Duodenal mucosa (tissue), 2 donors: Measurements from ENCODE around the gene DNAH14.

Experiments used
- H3K27ac ChIP-seq: one replicate; pipeline ENCODE4 v1.7.0; 2013; ENCODE audit warnings: low read depth, low read length
- H3K27me3 ChIP-seq, 2 donors: one replicate each; pipeline ENCODE4 v1.7.0; 2013; ENCODE audit warnings: low read length in 2 of 2, control low read depth in 1 of 2; ENCODE audit not compliant: insufficient read depth in 2 of 2, control insufficient read depth in 1 of 2
- H3K36me3 ChIP-seq, 2 donors: one replicate each; pipeline ENCODE4 v1.7.0; 2013; ENCODE audit warnings: low read length in 2 of 2, control low read depth in 1 of 2; ENCODE audit not compliant: insufficient read depth in 2 of 2, control insufficient read depth in 1 of 2
- H3K4me1 ChIP-seq, 2 donors: one replicate each; pipeline ENCODE4 v1.7.0; 2013; ENCODE audit warnings: low read length in 2 of 2, control low read depth in 1 of 2; ENCODE audit not compliant: insufficient read depth in 2 of 2, control insufficient read depth in 1 of 2
- H3K4me3 ChIP-seq, 2 donors: one replicate each; pipeline ENCODE4 v1.7.0; 2013; ENCODE audit warnings: low read length in 2 of 2, low read depth in 1 of 2
- H3K9ac ChIP-seq, 2 donors: one replicate each; pipeline ENCODE4 v1.7.0; 2013; ENCODE audit warnings: low read length in 2 of 2, low read depth in 1 of 2
- H3K9me3 ChIP-seq, 2 donors: one replicate each; pipeline ENCODE4 v1.7.0; 2013; ENCODE audit warnings: low read length in 2 of 2, control low read depth in 1 of 2; ENCODE audit not compliant: control insufficient read depth in 1 of 2

The DNAH14 gene

DNA sequence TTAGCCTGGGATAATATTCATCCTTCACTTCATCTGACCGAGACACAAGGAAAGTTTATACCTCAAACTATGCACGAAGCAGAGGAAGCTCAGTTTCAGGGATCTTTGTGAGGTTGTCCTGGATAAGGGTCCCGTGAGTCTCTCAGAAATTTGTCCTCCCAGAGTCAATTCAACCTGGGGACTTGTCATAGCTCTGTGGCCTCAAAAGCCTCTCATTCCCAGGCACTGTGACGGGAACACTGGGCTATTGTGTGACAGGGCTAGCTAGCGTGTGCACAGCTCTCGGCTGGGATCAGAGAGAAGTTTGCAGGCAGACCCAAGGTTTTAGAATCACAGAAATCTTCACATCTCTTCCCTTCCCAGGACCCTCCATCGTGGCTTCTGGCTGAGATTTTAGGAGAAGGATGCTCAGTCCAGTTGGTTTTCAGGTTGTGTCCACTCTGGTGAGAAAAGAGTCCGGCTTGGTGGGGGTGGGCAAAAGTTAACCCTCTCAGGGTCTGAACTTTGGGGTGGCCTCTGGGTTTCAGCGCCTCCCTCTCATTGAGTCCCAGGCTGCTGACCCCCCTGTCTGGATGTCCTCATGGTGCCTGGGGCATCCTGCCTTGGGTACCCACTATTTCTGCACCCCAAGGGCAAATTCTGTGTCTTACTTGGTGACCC lies 518.8 kb downstream of the DNAH14 start:
- Histone ChIP-seq H3K9me3 (no peaks in the 10 kb centered on the region), H3K9ac (no peak overlapping the region), H3K4me3 (no peak overlapping the region), H3K27ac (peak overlapping the region; percentile 54), H3K4me1 (peaks cover 45 to 53% of the 10 kb centered on the region in 2 donors), H3K36me3 (no peaks in the 10 kb centered on the region), H3K27me3 (no peaks in the 10 kb centered on the region)
